K562 (cell line): ENCODE results near the gene CHD2. TPM values are rescaled to one million over a fixed set of nuclear protein-coding genes. Genes with fewer than 3 reads are reported as not detected.

Experiments
- ATAC-seq: fragments of 200-7000 bp; cut with Tn5 transposase; 3 replicates; pipeline ENCODE4 v1.9.1; 2020; ENCODE audit warnings: moderate library complexity
- BruUV-seq: library from RNA; stranded (reverse); fragments of 400-500 nt; replicated peaks from 2 replicates; lab custom pipeline; 2021; lab: Mats Ljungman, UMichigan
- CTCF ChIA-PET: fragments of 300-600 bp; formaldehyde crosslinking; extraction: SDS; loops from one replicate; lab custom pipeline; 2021; ENCODE audit warnings: low intra/inter-chr PET ratio; lab: Yijun Ruan, JAX
- POLR2A ChIA-PET: fragments of 300-600, 350-650 bp; sonication (Branson Sonifier 250); formaldehyde crosslinking; extraction: SDS; loops from one replicate; lab custom pipeline; 2021; ENCODE audit warnings: antibody characterized with exemption, inconsistent platforms; lab: Yijun Ruan, JAX
- DNase-seq, 4 experiments: peaks; one replicate each; pipeline versions ENCODE4 v3.0.0 to v3.0.0-alpha.2; 2011 to 2018; ENCODE audit warnings: low spot score in 3 of 4, mixed read lengths in 3 of 4; ENCODE audit errors: extremely low read depth in 1 of 4
- FAIRE-seq: peaks from 2 replicates; lab custom pipeline; 2011; peaks lifted over from hg19 to GRCh38; lab: Jason Lieb, UNC
- H2AFZ ChIP-seq: 2 replicates; pipeline ENCODE4 v1.6.0; 2011; ENCODE audit warnings: low read depth, low read length, control low read depth, inconsistent platforms
- H3K27ac ChIP-seq: fragments of 200-600 bp; 3 replicates; pipeline ENCODE4 v1.8.0; 2011; ENCODE audit warnings: low read depth, mild to moderate bottlenecking, control low read depth, inconsistent platforms, low read length, moderate library complexity, mixed read lengths; ENCODE audit errors: extremely low read depth
- H3K27me3 ChIP-seq, 2 experiments: fragments of 300-600 bp in 1 of 2; 2 replicates in 1 of 2; 3 replicates in 1 of 2; pipeline versions ENCODE4 v1.6.0 to v1.8.0; 2011; ENCODE audit warnings: inconsistent platforms in 2 of 2, low read length in 2 of 2, mild to moderate bottlenecking in 1 of 2, mixed read lengths in 1 of 2, moderate library complexity in 1 of 2; ENCODE audit not compliant: control insufficient read depth in 2 of 2, insufficient read depth in 2 of 2
- H3K36me3 ChIP-seq: fragments of 300-600 bp; 3 replicates; pipeline ENCODE4 v1.8.0; 2011; ENCODE audit warnings: mild to moderate bottlenecking, low read length, inconsistent platforms; ENCODE audit not compliant: control insufficient read depth, insufficient read depth
- H3K4me1 ChIP-seq, 2 experiments: fragments of 200-600 bp in 1 of 2; replicated peaks in 1 of 2; 2 replicates in 1 of 2; 3 replicates in 1 of 2; pipeline versions ENCODE4 v1.5.1 to v1.8.0; 2011; ENCODE audit warnings: inconsistent platforms in 2 of 2, low read length in 2 of 2, mild to moderate bottlenecking in 1 of 2, mixed read lengths in 1 of 2, moderate library complexity in 1 of 2; ENCODE audit not compliant: control insufficient read depth in 2 of 2, insufficient read depth in 2 of 2
- H3K4me2 ChIP-seq: 2 replicates; pipeline ENCODE4 v1.6.1; 2011; ENCODE audit warnings: low read length, control low read depth, inconsistent platforms, mixed read lengths; ENCODE audit not compliant: insufficient read depth
- H3K4me3 ChIP-seq: fragments of 200-600 bp; sonication (generic), shearing (Covaris generic); 2 replicates; pipeline ENCODE4 v1.5.1; 2016; ENCODE audit warnings: control low read depth, inconsistent platforms
- H3K79me2 ChIP-seq: fragments of 200-600 bp; 3 replicates; pipeline ENCODE4 v1.8.0; 2011; ENCODE audit warnings: low read length, inconsistent platforms; ENCODE audit not compliant: control insufficient read depth, insufficient read depth
- H3K9ac ChIP-seq, 2 experiments: 2 replicates each; pipeline versions ENCODE4 v1.6.0 to v1.6.1; 2011; ENCODE audit warnings: low read depth in 2 of 2, low read length in 2 of 2, control low read depth in 1 of 2, inconsistent platforms in 1 of 2, mild to moderate bottlenecking in 1 of 2, mixed read lengths in 1 of 2; ENCODE audit not compliant: insufficient read depth in 1 of 2
- H3K9me1 ChIP-seq: one replicate; pipeline ENCODE4 v1.6.0; 2011; ENCODE audit warnings: inconsistent platforms, mild to moderate bottlenecking, low read length, moderate library complexity; ENCODE audit not compliant: control insufficient read depth, insufficient read depth
- H3K9me3 ChIP-seq: replicated peaks from 2 replicates; pipeline ENCODE4 v1.5.1; 2011; ENCODE audit warnings: low read depth, low read length, inconsistent platforms; ENCODE audit not compliant: control insufficient read depth, insufficient read depth
- H4K20me1 ChIP-seq: replicated peaks from 2 replicates; pipeline ENCODE4 v1.6.1; 2011; ENCODE audit warnings: low read length, inconsistent platforms, mixed read lengths; ENCODE audit not compliant: control insufficient read depth, insufficient read depth
- BACH1 ChIP-seq: fragments of 200-800 bp; sonication (Bioruptor generic); IDR thresholded peaks from 2 replicates; pipeline ENCODE4 v1.6.1; 2016; ENCODE audit warnings: missing genetic modification characterization, missing compliant biosample characterization
- CBX8 ChIP-seq: fragments of 200-600 bp; sonication (generic); IDR thresholded peaks from 2 replicates; pipeline ENCODE4 v1.6.1; 2012; ENCODE audit warnings: borderline replicate concordance, mixed run types, low read depth, mild to moderate bottlenecking, moderate library complexity, mixed read lengths, low read length, control low read depth, inconsistent platforms; ENCODE audit not compliant: poor library complexity, severe bottlenecking; ENCODE audit errors: extremely low read depth
- FOXA3 ChIP-seq, 2 experiments: fragments of 450-650 bp in 1 of 2; sonication (generic) in 1 of 2; formaldehyde crosslinking; IDR thresholded peaks in 1 of 2; conservative IDR thresholded peaks in 1 of 2; 2 replicates each; pipeline versions ENCODE4 v1.4.0 to v1.8.0; 2020 to 2022; ENCODE audit warnings: mild to moderate bottlenecking in 2 of 2, missing genetic modification reagents in 1 of 2
- GATAD2A ChIP-seq: fragments of 450-650 bp; IDR thresholded peaks from 2 replicates; pipeline ENCODE4 v1.6.1; 2017
- SRF ChIP-seq, 2 experiments: fragments of 250-450, 450-650 bp in 1 of 2; sonication (Bioruptor Pico) in 1 of 2; sonication (generic) in 1 of 2; formaldehyde crosslinking; IDR thresholded peaks; 2 replicates each; pipeline versions ENCODE4 v1.5.0 to v1.5.1; 2020 to 2022; ENCODE audit warnings: mild to moderate bottlenecking in 1 of 2, missing genetic modification reagents in 1 of 2
- STAT5B ChIP-seq: fragments of 250-450 bp; sonication (Bioruptor Pico); IDR thresholded peaks from 2 replicates; pipeline ENCODE4 v1.8.0; 2021; ENCODE audit warnings: mild to moderate bottlenecking, inconsistent platforms
- ZNF695 ChIP-seq: fragments of 450-650 bp; formaldehyde crosslinking; IDR thresholded peaks from 2 replicates; pipeline ENCODE4 v1.4.0; 2020; ENCODE audit warnings: mild to moderate bottlenecking, moderate library complexity
- WGBS: fragments of 100-300 bp; shearing (Covaris generic); methylation state at CpG from one replicate; pipeline ENCODE4 v1.1.6; 2016; ENCODE audit warnings: low coverage, mixed read lengths; ENCODE audit not compliant: insufficient coverage; ENCODE audit errors: missing lambda C conversion rate; 5-methylcytosine and 5-hydroxymethylcytosine counted together
- in situ Hi-C: fragments of 300-500 bp; cut with MboI; formaldehyde crosslinking; loops from 4 replicates; pipeline ENCODE4 v1.15.0; 2018; ENCODE audit warnings: inconsistent platforms, mixed read lengths
- intact Hi-C: fragments of 100-400 bp; cut with micrococcal nuclease; formaldehyde crosslinking; loops from 2 replicates; pipeline ENCODE4 v1.14.2; 2022
- polyA plus RNA-seq, 8 experiments: library from polyadenylated mRNA; depleted of rRNA in 4 of 8; stranded (reverse) in 5 of 8; unstranded in 3 of 8; fragments of >200 nt; fragmentation: Nextera tagmentation in 2 of 8; fragmentation: Illumina TruSeq in 1 of 8; extraction: Ambion mirVana in 2 of 8; extraction: Trizol in 1 of 8; gene quantifications; 2 replicates each; pipeline versions ENCODE4 v1.2.1 to v1.2.3, GENCODE V29; 2011 to 2014; ENCODE audit warnings: inconsistent platforms in 1 of 8, missing spikeins in 1 of 8
- total RNA-seq, 7 experiments: library from RNA; depleted of rRNA in 6 of 7; stranded (reverse); fragments of >200 nt in 6 of 7; fragmentation: Illumina TruSeq in 2 of 7; extraction: Trizol in 2 of 7; gene quantifications; 2 replicates each; pipeline versions ENCODE4 v1.2.1 to v1.2.3, GENCODE V29; 2011 to 2021; ENCODE audit warnings: low replicate concordance in 1 of 7

Gene CHD2
- total and polyA plus RNA-seq, 9 of the 15 experiments (the other 6 are each of a cell fraction or from before 2014, with no cell fraction given), result 38.9 to 70.8 (median 56.2) TPM

GRCh38 chr15:93071469-93071936 is 171.4 kb downstream of the CHD2 start:
- no peak overlapping the region for H3K9ac ChIP-seq
- 16% methylated on average over 22 of the region's 22 CpGs for WGBS
- DNase-seq, result no peak
- no peaks in the 10 kb centered on the region for H3K9me3 ChIP-seq
- H3K36me3 ChIP-seq, result no peaks in the 10 kb centered on the region
- intact Hi-C loops (no loop called here), in situ Hi-C loops (no loop called here)
- H3K4me2 ChIP-seq, result no peak overlapping the region
- no peak overlapping the region for H3K4me3 ChIP-seq
- no peaks in the 10 kb centered on the region for H3K9me1 ChIP-seq
- H2AFZ ChIP-seq, result no peak overlapping the region
- BruUV-seq, result no TSS peak
- H4K20me1 ChIP-seq, result peaks cover 5% of the 10 kb centered on the region; the same call in 1 of the 2 replicates
- TF ChIP-seq ZNF695 (no peak), SRF (CRISPR knock-in tag; IDR thresholded peaks at IDR 0.05) (no peak), FOXA3 (CRISPR knock-in tag; conservative IDR thresholded peaks at IDR 0.05 in 1 of 2, IDR thresholded peaks at IDR 0.05 in 1 of 2) (no peak), BACH1 (no peak), GATAD2A (no peak)
- H3K4me1 ChIP-seq, result peaks cover 0 to 18% of the 10 kb centered on the region in 2 experiments; a peak in 2 of 5 replicates
- ChIA-PET POLR2A (interaction anchor here (0.6 kb wide), 1 partner anchor 209 kb away, joined by 4 read pairs; no protein-coding TSS in a partner anchor), CTCF (no interaction called here)
- H3K27me3 ChIP-seq, result peaks cover 76% of the 10 kb centered on the region in 2 experiments
- no peak for ATAC-seq
- no peak overlapping the region for H3K27ac ChIP-seq
- no peak for FAIRE-seq
- H3K79me2 ChIP-seq, result no peaks in the 10 kb centered on the region

GRCh38 chr15:93072011-93072410 is 171.9 kb downstream of the CHD2 start:
- Histone ChIP-seq H3K27ac (no peak overlapping the region), H3K9ac (no peak overlapping the region), H3K9me1 (no peaks in the 10 kb centered on the region), H3K4me1 (peaks cover 0 to 18% of the 10 kb centered on the region in 2 experiments; a peak in 2 of 5 replicates), H3K27me3 (peaks cover 73 to 77% of the 10 kb centered on the region in 2 experiments), H3K9me3 (no peaks in the 10 kb centered on the region), H4K20me1 (peaks cover 5% of the 10 kb centered on the region; the same call in 1 of the 2 replicates), H2AFZ (no peak overlapping the region), H3K4me2 (no peak overlapping the region), H3K36me3 (no peaks in the 10 kb centered on the region), H3K79me2 (no peaks in the 10 kb centered on the region), H3K4me3 (no peak overlapping the region)
- BruUV-seq, result no TSS peak
- POLR2A ChIA-PET, result interaction anchor here (0.6 kb wide), 1 partner anchor 208 kb away, joined by 4 read pairs; no protein-coding TSS in a partner anchor
- intact Hi-C loops (no loop called here), in situ Hi-C loops (no loop called here)
- no peak for ATAC-seq
- WGBS, result 1% methylated on average over 10 of the region's 10 CpGs
- CTCF ChIA-PET, result no interaction called here
- DNase-seq, result no peak
- TF ChIP-seq STAT5B (CRISPR knock-in tag), result no peak
- TF ChIP-seq CBX8, result peak; percentile 51
- FAIRE-seq, result no peak
